ENCODE data around the gene NKPD1.

- TF ChIP-seq, protein P1, sequence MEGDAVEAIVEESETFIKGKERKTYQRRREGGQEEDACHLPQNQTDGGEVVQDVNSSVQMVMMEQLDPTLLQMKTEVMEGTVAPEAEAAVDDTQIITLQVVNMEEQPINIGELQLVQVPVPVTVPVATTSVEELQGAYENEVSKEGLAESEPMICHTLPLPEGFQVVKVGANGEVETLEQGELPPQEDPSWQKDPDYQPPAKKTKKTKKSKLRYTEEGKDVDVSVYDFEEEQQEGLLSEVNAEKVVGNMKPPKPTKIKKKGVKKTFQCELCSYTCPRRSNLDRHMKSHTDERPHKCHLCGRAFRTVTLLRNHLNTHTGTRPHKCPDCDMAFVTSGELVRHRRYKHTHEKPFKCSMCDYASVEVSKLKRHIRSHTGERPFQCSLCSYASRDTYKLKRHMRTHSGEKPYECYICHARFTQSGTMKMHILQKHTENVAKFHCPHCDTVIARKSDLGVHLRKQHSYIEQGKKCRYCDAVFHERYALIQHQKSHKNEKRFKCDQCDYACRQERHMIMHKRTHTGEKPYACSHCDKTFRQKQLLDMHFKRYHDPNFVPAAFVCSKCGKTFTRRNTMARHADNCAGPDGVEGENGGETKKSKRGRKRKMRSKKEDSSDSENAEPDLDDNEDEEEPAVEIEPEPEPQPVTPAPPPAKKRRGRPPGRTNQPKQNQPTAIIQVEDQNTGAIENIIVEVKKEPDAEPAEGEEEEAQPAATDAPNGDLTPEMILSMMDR (IDR thresholded peaks at IDR 0.05 in 2 of 3, conservative IDR thresholded peaks at IDR 0.05 in 1 of 3; ENCODE audit: control insufficient read depth in 2 of 3, extremely low read depth in 1 of 3, insufficient read depth in 1 of 3, low read depth in 3 of 3, low read length in 3 of 3), result no peak
- TF ChIP-seq POLR2A (IDR thresholded peaks at IDR 0.05; ENCODE audit: low read depth, low read length) (no peak), NR2C1 (IDR thresholded peaks at IDR 0.05) (no peak), ZNF687 (IDR thresholded peaks at IDR 0.05) (no peak), ZBTB4 (CRISPR knock-in tag; IDR thresholded peaks at IDR 0.05) (no peak), POLR2AphosphoS2 (IDR thresholded peaks at IDR 0.05; ENCODE audit: low read depth, low read length) (no peak), ELK1 (IDR thresholded peaks at IDR 0.05; ENCODE audit: low read depth, low read length) (no peak), TAF1 (IDR thresholded peaks at IDR 0.05; ENCODE audit: borderline replicate concordance, low read depth, low read length) (no peak), MAX (IDR thresholded peaks at IDR 0.05; ENCODE audit: low read depth, low read length) (no peak), SRF (IDR thresholded peaks at IDR 0.05; ENCODE audit: low read depth in 2 of 2, low read length in 2 of 2) (no peak), MYB (IDR thresholded peaks at IDR 0.05; ENCODE audit: borderline replicate concordance, low read depth, low read length) (no peak)
Observed at GRCh38 chr19:45175515-45176345, 14.9 kb upstream of the NKPD1 start.
